ENCODE data around the gene PXYLP1.
"Not testable (repeated sequence)": the region's sequence is repeated elsewhere in the genome, so short reads cannot be mapped to it uniquely, and the experiment has no call there.

The PXYLP1 gene

DNA sequence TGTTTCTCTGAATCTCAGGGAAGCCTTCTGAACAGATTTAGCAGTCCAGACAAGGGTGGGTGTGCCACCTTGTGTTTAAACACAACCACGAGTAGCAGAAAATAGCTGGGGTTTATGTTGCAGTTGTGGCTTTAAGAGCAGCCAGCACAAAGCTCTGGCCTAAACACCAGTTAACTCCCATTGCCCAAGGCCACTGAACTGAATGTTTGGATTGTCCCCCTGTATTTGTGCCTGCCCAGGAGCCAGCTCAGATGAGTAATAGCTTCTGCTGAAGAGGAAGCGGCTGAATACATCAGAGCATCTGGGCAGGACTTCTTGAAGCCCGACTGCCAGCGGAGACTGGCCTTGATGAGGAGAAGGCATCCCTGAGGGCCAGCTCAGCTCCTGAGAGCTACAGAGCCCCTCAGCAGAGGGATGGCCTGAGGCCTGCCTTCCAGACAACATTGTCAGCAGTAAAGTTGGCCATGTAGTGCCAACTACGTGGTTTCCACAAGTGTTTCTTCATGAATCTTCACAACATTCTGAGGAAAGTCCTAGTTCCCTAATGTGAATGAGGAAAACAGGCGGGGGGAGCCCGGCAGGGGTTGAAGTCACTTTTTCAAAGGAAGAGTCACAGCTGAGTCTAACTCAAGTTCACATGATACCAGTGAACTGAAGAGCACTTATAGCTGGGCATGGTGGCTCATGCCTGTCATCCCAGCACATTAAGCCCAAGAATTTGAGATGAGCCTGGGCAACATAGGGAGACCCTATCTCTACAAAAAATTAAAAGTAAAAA lies 70.9 kb downstream of the PXYLP1 start:
- DNase-seq = no peak

- peak; percentile 71 for DNase-seq
Measured at GRCh38 chr3:141303481-141304223, 72.0 kb downstream of the PXYLP1 start.

- DNase-seq = no peak
Measured at GRCh38 chr3:141305436-141305835, 73.8 kb downstream of the PXYLP1 start.

GRCh38 chr3:141306276-141306675 lies 74.7 kb downstream of the PXYLP1 start:
- DNase-seq = no peak

GRCh38 chr3:141306922-141307321 lies 75.3 kb downstream of the PXYLP1 start:
- DNase-seq = no peak

DNA sequence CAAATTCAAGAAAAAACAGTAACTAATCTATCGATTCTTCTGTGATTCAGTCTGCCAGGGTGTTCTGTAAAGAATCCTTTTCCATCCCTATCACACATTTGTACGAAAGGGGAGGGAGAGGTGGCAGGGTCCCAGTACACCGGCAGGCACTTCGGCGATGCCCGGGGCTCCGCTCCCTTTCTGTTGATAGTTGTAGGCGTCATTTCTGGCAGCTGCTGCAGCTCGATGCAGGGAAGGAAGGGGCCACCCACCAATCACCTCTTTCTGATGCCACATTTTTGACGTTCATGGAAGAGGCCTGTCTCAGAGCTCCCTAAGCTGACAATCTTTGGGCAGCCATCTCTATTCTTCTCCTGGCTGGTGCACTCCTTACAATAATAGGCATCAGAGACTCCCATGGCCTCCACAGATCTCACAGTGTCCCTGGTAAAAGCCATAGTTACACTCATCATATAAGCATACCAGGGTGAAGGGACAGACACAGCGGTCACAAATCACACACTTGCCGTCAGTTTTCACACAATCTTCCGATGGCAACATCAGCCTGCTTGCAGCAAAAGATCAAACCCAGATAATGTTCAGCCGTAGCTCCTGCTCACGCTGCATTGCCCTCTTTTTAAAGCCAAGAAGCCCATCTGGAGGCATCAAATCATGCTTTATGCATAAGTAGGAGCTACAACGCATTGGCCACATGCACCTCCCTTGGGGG lies 75.9 kb downstream of the PXYLP1 start:
- no peak for DNase-seq

GRCh38 chr3:141308588-141309218 lies 77.1 kb downstream of the PXYLP1 start:
- peak; percentile 83 for DNase-seq

DNA sequence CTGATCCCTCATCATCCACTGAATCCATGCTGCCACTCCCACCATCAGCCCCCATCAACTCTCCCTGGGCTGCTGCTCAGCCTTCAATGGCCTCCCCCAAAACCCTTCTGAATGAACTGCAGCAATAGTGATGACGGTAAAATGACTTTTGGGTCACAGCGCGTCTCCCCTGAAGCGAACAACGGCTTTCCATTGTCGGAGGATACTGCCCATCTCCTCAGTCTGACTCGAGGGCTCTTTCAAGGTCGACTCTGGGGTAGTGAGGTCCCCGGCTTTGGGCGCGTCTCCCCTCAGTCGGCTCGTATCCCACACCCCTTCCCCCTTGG lies 79.5 kb downstream of the PXYLP1 start:
- DNase-seq = no peak

GRCh38 chr3:141311496-141312353 lies 80.1 kb downstream of the PXYLP1 start:
- peak; percentile 95 for DNase-seq

GRCh38 chr3:141312354-141313092 lies 80.9 kb downstream of the PXYLP1 start:
- DNase-seq = no peak

- DNase-seq = no peak
Measured at GRCh38 chr3:141313093-141313683, 81.6 kb downstream of the PXYLP1 start.

- not testable (repeated sequence) for DNase-seq
Measured at GRCh38 chr3:141314415-141314814, 82.8 kb downstream of the PXYLP1 start.

- no peak for DNase-seq
Measured at GRCh38 chr3:141316851-141317250, 85.2 kb downstream of the PXYLP1 start.

DNA sequence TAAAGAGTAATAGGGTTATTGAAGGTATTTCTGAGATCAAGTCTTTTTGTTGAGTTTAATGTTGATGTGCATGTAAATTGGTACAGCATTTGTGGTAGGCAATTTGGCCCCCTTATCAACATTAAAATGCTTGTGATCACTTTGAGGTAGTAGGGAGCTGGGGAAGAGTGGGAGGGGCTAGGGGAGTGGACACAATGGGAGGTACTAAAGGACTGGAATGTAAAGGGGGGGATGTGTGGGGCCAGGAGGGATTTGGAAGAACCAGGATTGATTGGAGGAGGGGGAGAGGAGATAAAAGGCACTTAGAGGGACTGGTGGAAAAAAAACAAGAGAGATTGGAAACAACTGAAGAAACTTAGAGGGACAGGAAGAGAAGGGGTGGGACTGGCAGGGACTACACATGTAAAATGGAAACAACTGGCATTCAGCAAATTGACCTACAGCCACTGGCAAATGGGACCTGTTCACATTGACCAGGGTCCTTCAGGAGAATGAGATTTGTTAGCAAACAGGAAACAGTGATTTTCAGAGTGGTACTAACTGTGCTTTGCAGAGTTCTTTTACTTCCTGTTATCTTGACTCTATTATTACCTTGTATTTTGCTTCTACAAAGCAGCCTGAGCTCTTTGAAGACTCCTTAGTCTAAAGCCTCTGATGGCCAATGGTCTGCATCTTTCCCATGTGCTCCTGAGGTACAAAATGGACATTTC lies 88.9 kb downstream of the PXYLP1 start:
- no peak for DNase-seq

- DNase-seq = no peak
Measured at GRCh38 chr3:141321109-141321497, 89.5 kb downstream of the PXYLP1 start.

DNA sequence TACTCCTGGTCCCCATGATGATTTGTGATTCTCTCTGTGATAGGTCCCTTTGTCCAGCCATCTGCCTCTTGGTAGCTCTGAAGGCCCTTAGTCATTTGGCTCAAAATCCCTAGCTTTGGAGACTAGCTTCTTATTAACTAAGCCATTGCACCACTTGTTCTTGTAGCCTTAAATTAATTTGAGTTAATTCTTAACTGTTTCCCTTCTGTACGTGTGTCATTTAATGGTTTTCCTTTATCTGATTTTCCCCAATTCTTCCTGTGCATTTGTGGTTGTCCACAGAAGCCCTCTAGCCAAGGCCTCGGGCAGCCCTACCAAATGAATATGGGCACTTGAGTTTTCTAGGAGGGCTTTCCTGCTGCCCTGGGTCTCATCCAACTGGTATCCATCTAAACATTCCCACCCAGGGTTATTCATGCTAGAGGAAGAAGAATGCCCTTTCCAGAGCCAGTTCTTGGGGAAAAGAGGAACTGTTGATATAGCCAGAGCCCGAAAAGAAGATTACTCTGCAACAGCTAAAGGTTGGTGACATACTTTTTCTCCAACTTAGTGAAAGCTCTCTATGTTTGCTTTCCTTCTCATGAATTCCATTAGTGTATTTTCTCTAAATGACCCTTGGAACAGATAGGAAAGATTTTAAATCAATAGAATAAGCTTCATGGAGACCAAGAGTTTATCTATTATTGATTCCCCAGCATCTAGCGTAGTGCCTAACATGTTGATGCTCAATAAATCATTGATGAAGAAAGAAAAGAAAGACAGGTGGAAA lies 92.5 kb downstream of the PXYLP1 start:
- DNase-seq = no peak

GRCh38 chr3:141326123-141326522 lies 94.5 kb downstream of the PXYLP1 start:
- no peak for DNase-seq

GRCh38 chr3:141326626-141327025 lies 95.0 kb downstream of the PXYLP1 start:
- no peak for DNase-seq

DNA sequence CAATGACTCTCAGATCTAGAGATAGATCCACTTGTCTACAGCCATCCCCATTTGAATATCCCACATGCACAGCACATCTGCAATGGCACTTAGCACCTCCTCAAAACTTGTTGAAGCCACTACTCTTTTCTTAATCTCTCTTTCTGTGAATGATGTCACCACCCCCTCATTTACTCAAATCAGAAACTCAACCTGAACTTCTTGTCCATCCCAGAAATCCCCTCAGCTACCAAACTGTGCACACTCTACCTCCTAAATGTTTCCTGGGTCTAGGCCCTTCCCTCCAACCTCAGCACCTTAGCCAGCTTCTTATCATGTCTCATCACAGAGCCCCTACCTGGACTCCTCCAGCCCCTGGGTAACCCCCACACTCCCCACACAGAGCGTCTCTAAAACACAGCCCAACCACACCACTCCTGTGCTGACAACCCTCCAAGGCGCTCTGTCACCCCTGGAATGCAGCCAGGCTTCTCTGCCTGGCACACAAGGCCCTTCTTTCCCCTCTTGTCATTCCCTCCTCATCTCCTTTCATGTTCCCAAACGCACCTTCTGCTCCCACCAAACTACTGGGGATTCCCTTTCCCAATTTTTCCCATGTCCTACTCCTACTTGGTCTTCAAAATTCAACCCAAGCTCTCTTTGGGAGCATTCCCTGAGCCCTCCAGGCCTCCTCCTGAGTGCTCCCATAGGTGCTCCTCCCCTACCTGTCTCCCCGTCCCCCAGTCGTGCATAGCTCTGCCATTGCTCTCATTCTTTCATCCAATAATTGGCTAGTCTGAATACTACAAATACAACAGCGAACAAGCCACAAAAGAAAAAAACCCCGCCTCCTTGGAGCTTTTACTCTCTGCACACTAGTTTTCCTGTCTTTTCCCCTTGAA lies 96.9 kb downstream of the PXYLP1 start:
- DNase-seq = no peak

Measured in NCI-H774 (cell line).